A549 (cell line): ENCODE results near the gene NKX3-2.

Source experiments
- CHD4 ChIP-seq: fragments of 200-600 bp; sonication (generic); IDR thresholded peaks from 2 replicates; pipeline ENCODE4 v1.6.1; 2016; ENCODE audit warnings: antibody characterized with exemption, mild to moderate bottlenecking, borderline replicate concordance
- CTCF ChIP-seq: fragments of >200 bp; sonication (Bioruptor Twin); formaldehyde crosslinking; IDR thresholded peaks from 3 replicates; pipeline ENCODE4 v1.5.1; 2016
- RFX5 ChIP-seq: fragments of 450-650 bp; IDR thresholded peaks from 2 replicates; pipeline ENCODE4 v1.7.1; 2014; ENCODE audit warnings: antibody characterized with exemption, mild to moderate bottlenecking, moderate library complexity
- TF ChIP-seq, protein P1 (sequence below): IDR thresholded peaks from 2 replicates; pipeline ENCODE4 v1.6.1; 2012
- TF ChIP-seq, protein P2 (sequence below): fragments of 450-650 bp; IDR thresholded peaks from 2 replicates; pipeline ENCODE4 v1.6.1; 2014; ENCODE audit warnings: antibody characterized with exemption

DNA sequence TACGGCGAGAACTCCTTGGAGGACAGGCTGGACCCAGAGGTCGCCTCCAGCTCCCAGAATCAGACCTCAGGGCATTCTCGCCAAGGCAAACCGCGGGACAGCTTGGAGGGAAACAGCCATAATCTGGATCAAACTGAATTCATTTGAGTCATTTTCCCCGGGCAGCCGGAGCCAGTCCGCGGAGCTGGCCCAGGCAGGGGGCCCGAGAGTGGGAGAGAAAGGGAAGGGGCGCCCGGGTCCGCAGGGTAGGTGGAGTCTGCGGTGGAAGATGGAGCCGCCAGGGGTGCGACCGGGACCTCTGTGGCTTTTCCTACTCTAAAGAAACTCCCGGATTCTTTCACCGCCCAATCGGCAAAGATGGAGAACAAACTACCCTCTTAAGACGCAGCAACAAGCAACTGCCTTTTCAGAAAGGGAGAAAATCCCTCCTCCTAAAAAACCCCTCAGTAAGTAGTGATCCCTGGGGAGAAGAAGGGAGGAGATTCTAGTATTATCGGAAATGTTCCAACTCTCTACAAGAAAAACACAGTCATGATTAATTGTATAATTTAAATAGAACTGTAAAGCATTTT, 5.2 kb downstream of the NKX3-2 start:
- TF ChIP-seq CTCF = no peak
- no peak for TF ChIP-seq RFX5
- TF ChIP-seq, protein P1, sequence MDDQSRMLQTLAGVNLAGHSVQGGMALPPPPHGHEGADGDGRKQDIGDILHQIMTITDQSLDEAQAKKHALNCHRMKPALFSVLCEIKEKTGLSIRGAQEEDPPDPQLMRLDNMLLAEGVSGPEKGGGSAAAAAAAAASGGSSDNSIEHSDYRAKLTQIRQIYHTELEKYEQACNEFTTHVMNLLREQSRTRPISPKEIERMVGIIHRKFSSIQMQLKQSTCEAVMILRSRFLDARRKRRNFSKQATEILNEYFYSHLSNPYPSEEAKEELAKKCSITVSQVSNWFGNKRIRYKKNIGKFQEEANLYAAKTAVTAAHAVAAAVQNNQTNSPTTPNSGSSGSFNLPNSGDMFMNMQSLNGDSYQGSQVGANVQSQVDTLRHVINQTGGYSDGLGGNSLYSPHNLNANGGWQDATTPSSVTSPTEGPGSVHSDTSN = no peak
- TF ChIP-seq CHD4 = no peak
- TF ChIP-seq, protein P2, sequence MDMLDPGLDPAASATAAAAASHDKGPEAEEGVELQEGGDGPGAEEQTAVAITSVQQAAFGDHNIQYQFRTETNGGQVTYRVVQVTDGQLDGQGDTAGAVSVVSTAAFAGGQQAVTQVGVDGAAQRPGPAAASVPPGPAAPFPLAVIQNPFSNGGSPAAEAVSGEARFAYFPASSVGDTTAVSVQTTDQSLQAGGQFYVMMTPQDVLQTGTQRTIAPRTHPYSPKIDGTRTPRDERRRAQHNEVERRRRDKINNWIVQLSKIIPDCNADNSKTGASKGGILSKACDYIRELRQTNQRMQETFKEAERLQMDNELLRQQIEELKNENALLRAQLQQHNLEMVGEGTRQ = no peak
